GM12872 (cell line): ENCODE data around the gene CD72.

Experiments used
- CTCF ChIP-seq: IDR thresholded peaks from 3 replicates; pipeline ENCODE4 v1.5.1; 2011; ENCODE audit warnings: low read depth, mild to moderate bottlenecking, low read length, moderate library complexity; ENCODE audit not compliant: insufficient read depth

Gene CD72

DNA sequence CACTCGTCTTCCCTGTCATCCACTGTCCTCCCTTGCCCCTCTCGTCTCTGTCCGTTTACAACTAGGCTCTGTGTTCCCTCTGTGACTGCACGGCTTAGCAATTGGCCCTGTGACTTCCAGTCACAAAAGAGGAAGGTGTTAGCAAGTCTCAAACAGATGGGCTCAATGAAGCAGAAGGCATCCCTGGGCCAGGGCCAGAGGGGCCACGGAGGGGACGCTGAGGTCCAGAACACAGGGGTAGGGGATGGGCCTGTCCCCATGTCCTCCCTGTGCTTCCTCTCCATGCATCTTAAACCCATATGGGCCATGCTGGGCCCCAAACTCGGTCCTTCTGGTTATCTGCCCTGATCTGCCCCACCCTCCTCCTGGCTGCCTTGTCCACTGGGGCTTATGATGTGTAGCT, at the start of gene CD72:
CD72 (minus strand) TSS at position 89 of the 403 bp plus-strand sequence. CDS start 110 bp downstream, outside the sequence.
- no peak for TF ChIP-seq CTCF

- TF ChIP-seq CTCF: no peak
Measured at GRCh38 chr9:35667939-35668338, 49.7 kb upstream of the CD72 start.

- no peak for TF ChIP-seq CTCF
Measured at GRCh38 chr9:35666549-35666948, 48.3 kb upstream of the CD72 start.

DNA sequence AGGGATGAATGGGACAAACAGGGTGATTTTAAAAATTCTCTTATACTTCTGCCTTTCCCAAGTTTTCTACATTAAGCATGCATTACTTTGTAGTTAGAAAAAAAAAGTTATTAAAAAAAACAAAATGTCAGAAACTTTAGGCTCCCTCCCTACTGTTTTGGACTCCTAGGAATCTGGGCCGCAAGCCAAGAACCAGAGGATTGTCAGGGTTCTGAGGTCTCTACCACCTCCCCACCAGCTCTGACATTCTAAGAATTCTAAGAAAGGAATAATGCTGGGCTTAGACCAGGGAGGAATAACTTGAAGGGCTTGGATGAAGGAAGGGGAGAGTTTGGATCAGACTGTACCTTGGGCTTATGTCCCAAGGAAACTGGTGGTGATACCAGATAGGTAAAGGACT, 47.8 kb upstream of the CD72 start:
- no peak for TF ChIP-seq CTCF

DNA sequence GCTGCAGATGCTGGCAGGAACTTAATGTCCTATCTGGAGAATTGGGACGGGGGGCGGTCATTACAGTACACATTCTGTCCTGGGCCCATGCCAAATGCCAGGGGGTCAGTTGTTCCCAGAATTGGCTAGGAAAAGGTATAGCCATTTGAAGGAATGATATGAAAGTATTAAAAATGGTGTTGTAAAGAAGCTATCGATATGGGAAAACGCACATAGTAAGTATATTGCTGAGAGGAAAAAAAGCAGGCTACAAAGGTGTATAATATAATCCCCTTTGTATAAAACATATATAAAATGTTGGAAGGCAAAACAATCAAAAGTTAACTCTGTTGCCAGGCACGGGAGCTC, 47.2 kb upstream of the CD72 start:
- no peak for TF ChIP-seq CTCF

DNA sequence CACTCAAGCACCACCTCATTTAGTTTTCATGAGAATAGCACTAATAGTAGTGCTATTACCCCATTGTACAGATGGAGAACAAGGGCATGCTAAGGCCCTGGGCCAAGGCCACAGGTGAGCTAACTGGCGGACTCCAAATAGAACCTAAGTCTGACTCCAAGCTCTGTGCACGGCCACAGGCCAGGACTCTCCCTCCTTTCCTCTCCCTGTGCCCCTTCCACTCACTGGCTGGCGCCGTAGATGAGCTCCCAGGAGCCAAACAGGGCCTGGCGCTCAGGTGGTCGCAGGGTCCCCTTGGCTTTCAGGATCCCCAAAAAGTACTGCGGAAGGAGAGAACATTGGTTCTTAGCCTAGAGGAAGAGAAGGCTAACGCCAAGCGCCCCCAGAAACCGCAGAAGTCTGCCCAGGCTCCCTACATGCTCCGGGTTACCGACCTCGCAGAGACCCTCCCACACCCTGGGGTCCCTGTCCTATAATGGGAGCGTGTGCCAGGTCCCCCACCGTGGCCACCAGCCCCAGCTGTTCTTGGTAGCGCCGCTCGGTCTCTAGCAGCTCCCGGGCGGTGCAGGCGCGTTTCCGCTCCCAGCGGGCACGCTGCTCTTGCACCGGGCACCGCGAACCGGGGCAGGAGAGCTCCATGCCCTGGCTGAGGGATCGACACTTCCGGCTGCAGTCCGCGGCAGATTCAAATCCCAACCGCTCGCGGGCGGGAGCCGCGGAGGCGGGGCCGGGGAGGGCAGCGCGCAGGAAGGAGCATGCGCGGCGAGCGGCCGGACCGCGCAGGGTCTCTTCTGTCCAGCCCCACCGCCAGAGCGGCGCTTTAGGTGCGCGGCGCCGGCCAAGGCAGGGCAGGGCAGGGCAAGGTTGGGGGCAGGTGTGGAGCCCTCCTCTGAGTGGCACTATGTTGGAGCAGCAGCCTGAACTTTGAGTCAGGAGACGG, 46.6 kb upstream of the CD72 start, which contains the start of gene ARHGEF39:
ARHGEF39 (minus strand) TSS at position 665 of the 940 bp plus-strand sequence; CDS start at position 639, 26 bp downstream.
- TF ChIP-seq CTCF: peak; percentile 28; the same call in 1 of the 3 replicates

DNA sequence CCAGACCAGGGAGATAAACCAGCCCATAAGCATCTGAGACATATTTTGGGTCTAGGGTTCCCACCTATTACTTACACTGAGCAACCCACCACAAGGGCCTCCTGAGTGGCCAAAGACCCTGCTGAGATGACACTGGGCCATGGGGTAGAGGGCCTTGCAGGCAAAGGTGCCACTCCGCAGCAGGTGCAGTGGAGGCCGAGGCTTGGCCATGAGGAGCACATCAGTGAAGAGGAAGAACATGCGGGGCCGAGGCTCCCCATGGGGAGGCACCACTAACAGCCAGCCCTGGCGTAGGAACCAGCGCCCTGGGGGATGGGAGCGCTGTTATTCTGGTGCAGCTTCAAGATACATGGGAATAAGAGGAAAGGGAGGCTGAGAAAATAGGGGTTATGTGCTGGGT, 44.2 kb upstream of the CD72 start:
- no peak for TF ChIP-seq CTCF
